ENCODE measurements around the gene FAM241A.

DNA sequence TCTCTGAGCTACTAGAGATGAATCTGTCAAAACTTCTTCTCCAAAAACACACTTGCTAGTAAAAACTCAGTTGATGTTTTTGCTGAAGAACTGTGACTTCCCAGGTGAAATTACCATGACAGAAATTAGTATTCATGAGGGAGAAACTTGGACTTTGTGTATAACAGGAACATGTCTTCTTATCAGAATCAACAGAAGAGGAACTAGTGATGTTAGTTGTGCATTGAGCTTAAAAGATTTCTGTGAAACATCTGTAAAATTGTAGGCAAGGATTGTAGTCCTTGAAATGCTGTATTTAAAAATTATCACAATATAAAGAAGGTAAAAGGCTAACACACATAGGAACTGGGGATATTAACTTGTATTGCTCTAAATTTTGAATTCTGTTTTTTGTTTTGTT, 11.3 kb downstream of the FAM241A start:
- TF ChIP-seq, protein P1, sequence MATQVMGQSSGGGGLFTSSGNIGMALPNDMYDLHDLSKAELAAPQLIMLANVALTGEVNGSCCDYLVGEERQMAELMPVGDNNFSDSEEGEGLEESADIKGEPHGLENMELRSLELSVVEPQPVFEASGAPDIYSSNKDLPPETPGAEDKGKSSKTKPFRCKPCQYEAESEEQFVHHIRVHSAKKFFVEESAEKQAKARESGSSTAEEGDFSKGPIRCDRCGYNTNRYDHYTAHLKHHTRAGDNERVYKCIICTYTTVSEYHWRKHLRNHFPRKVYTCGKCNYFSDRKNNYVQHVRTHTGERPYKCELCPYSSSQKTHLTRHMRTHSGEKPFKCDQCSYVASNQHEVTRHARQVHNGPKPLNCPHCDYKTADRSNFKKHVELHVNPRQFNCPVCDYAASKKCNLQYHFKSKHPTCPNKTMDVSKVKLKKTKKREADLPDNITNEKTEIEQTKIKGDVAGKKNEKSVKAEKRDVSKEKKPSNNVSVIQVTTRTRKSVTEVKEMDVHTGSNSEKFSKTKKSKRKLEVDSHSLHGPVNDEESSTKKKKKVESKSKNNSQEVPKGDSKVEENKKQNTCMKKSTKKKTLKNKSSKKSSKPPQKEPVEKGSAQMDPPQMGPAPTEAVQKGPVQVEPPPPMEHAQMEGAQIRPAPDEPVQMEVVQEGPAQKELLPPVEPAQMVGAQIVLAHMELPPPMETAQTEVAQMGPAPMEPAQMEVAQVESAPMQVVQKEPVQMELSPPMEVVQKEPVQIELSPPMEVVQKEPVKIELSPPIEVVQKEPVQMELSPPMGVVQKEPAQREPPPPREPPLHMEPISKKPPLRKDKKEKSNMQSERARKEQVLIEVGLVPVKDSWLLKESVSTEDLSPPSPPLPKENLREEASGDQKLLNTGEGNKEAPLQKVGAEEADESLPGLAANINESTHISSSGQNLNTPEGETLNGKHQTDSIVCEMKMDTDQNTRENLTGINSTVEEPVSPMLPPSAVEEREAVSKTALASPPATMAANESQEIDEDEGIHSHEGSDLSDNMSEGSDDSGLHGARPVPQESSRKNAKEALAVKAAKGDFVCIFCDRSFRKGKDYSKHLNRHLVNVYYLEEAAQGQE (IDR thresholded peaks at IDR 0.05; ENCODE audit: borderline replicate concordance) = no peak
- TF ChIP-seq, protein P1 (CRISPR knock-in tag; IDR thresholded peaks at IDR 0.05; ENCODE audit: low read depth) = no peak
- TF ChIP-seq SPI1 (IDR thresholded peaks at IDR 0.05; ENCODE audit: borderline replicate concordance, low read depth, low read length) (no peak), TAF15 (IDR thresholded peaks at IDR 0.05; ENCODE audit: low read depth, low read length) (no peak), POLR2AphosphoS5 (IDR thresholded peaks at IDR 0.05; ENCODE audit: control insufficient read depth, insufficient read depth, low read depth, low read length) (no peak), YY1 (IDR thresholded peaks at IDR 0.05; ENCODE audit: borderline replicate concordance in 1 of 3, control insufficient read depth in 1 of 3, extremely low read depth in 1 of 3, insufficient read depth in 3 of 3, insufficient read length in 1 of 3, insufficient replicate concordance in 2 of 3, low read depth in 1 of 3, low read length in 2 of 3) (no peak), ZNF282 (CRISPR knock-in tag; IDR thresholded peaks at IDR 0.05) (no peak)
- TF ChIP-seq, protein P2, sequence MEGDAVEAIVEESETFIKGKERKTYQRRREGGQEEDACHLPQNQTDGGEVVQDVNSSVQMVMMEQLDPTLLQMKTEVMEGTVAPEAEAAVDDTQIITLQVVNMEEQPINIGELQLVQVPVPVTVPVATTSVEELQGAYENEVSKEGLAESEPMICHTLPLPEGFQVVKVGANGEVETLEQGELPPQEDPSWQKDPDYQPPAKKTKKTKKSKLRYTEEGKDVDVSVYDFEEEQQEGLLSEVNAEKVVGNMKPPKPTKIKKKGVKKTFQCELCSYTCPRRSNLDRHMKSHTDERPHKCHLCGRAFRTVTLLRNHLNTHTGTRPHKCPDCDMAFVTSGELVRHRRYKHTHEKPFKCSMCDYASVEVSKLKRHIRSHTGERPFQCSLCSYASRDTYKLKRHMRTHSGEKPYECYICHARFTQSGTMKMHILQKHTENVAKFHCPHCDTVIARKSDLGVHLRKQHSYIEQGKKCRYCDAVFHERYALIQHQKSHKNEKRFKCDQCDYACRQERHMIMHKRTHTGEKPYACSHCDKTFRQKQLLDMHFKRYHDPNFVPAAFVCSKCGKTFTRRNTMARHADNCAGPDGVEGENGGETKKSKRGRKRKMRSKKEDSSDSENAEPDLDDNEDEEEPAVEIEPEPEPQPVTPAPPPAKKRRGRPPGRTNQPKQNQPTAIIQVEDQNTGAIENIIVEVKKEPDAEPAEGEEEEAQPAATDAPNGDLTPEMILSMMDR (IDR thresholded peaks at IDR 0.05 in 2 of 3, conservative IDR thresholded peaks at IDR 0.05 in 1 of 3; ENCODE audit: insufficient read depth in 2 of 3, low read depth in 1 of 3, low read length in 3 of 3) = no peak
- TF ChIP-seq, protein P3, sequence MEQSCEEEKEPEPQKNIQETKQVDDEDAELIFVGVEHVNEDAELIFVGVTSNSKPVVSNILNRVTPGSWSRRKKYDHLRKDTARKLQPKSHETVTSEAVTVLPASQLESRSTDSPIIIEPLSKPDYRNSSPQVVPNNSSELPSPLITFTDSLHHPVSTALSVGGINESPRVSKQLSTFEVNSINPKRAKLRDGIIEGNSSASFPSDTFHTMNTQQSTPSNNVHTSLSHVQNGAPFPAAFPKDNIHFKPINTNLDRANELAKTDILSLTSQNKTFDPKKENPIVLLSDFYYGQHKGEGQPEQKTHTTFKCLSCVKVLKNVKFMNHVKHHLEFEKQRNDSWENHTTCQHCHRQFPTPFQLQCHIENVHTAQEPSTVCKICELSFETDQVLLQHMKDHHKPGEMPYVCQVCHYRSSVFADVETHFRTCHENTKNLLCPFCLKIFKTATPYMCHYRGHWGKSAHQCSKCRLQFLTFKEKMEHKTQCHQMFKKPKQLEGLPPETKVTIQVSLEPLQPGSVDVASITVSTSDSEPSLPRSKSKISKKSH (CRISPR knock-in tag; IDR thresholded peaks at IDR 0.05) = no peak

Data from K562 (cell line).